MM.1S (cell line): ENCODE data around the gene KRTAP12-1.

Experiments
- DNase-seq: peaks from one replicate; pipeline ENCODE4 v3.0.0-alpha.2; 2015
- H2AFZ ChIP-seq: fragments of 300-600 bp; sonication (generic); 2 replicates; pipeline ENCODE4 v1.6.0; 2016; ENCODE audit warnings: antibody characterized with exemption, low read length
- H3F3A ChIP-seq: fragments of 300-600 bp; sonication (generic); 2 replicates; pipeline ENCODE4 v1.6.1; 2016; ENCODE audit warnings: mild to moderate bottlenecking, antibody characterized with exemption, low read length, moderate library complexity, mixed read lengths; ENCODE audit not compliant: insufficient read depth
- H3K27ac ChIP-seq: fragments of 300-600 bp; sonication (generic); 2 replicates; pipeline ENCODE4 v1.5.1; 2016; ENCODE audit warnings: mild to moderate bottlenecking, low read length
- H3K27me3 ChIP-seq: fragments of 300-600 bp; sonication (generic); replicated peaks from 2 replicates; pipeline ENCODE4 v1.6.0; 2016; ENCODE audit warnings: low read length; ENCODE audit not compliant: insufficient read depth
- H3K36me3 ChIP-seq: fragments of 300-600 bp; sonication (generic); replicated peaks from 2 replicates; pipeline ENCODE4 v1.6.1; 2016; ENCODE audit warnings: mild to moderate bottlenecking, low read length, mixed read lengths; ENCODE audit not compliant: insufficient read depth
- H3K4me1 ChIP-seq: fragments of 300-600 bp; sonication (generic); 2 replicates; pipeline ENCODE4 v1.6.1; 2016; ENCODE audit warnings: low read length, mixed read lengths
- H3K4me2 ChIP-seq: fragments of 300-600 bp; sonication (generic); 2 replicates; pipeline ENCODE4 v1.6.0; 2016; ENCODE audit warnings: low read depth, low read length
- H3K4me3 ChIP-seq: fragments of 300-600 bp; sonication (generic); 2 replicates; pipeline ENCODE4 v1.5.1; 2016; ENCODE audit warnings: low read length, mixed read lengths
- H3K79me2 ChIP-seq: fragments of 300-600 bp; sonication (generic); 2 replicates; pipeline ENCODE4 v1.6.1; 2016; ENCODE audit warnings: mixed run types, low read length, mixed read lengths
- H3K9ac ChIP-seq: fragments of 300-600 bp; sonication (generic); 2 replicates; pipeline ENCODE4 v1.6.1; 2016; ENCODE audit warnings: low read length, mixed read lengths
- H3K9me2 ChIP-seq: fragments of 300-600 bp; sonication (generic); replicated peaks from 2 replicates; pipeline ENCODE4 v1.6.1; 2016; ENCODE audit warnings: mild to moderate bottlenecking, low read length, mixed read lengths; ENCODE audit not compliant: insufficient read depth
- H3K9me3 ChIP-seq: fragments of 300-600 bp; sonication (generic); replicated peaks from 2 replicates; pipeline ENCODE4 v1.6.1; 2016; ENCODE audit warnings: mild to moderate bottlenecking, low read length, mixed read lengths; ENCODE audit not compliant: insufficient read depth
- H4K20me1 ChIP-seq: fragments of 300-600 bp; sonication (generic); 2 replicates; pipeline ENCODE4 v1.6.1; 2016; ENCODE audit warnings: mild to moderate bottlenecking, low read length, moderate library complexity, mixed read lengths; ENCODE audit not compliant: insufficient read depth
- CTCF ChIP-seq: fragments of 300-600 bp; sonication (generic); IDR thresholded peaks from 2 replicates; pipeline ENCODE4 v1.5.1; 2016; ENCODE audit warnings: antibody characterized with exemption, low read length, mixed read lengths
- EZH2 ChIP-seq: fragments of 300-600 bp; sonication (generic); optimal IDR thresholded peaks from 2 replicates; pipeline ENCODE3; 2017; ENCODE audit warnings: low read depth, mild to moderate bottlenecking, antibody characterized with exemption, low read length, mixed read lengths
- EZH2phosphoT487 ChIP-seq: fragments of 300-600 bp; sonication (generic); IDR thresholded peaks from 2 replicates; pipeline ENCODE4 v1.6.1; 2018; ENCODE audit warnings: antibody characterized with exemption, low read length

Gene KRTAP12-1

DNA sequence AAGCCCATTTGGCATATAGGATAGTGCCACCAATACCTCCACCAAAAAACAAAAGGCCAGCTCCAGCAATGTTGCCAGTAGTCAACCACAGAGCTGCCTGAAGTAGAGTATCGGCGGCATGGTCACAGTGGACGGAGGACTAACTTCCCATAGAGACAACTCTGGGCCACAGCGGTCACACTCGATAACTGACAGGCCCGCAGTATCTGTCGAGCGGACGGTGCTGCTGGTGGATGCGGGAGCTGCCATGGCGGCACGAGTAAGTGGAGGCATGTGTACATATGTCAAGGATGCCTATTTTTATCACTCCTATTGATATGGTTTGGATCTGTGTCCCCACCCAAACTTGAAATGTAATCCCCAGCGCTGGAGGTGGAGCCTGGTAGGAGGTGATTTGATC is 4.1 kb downstream of the KRTAP12-1 start:
- Histone ChIP-seq H3K27ac (no peak overlapping the region), H3K9me3 (no peaks in the 10 kb centered on the region), H3K4me3 (no peak overlapping the region), H3K27me3 (peaks cover 100% of the 10 kb centered on the region), H3K4me1 (no peaks in the 10 kb centered on the region), H3K79me2 (no peaks in the 10 kb centered on the region), H3K9ac (no peak overlapping the region), H3F3A (no peaks in the 10 kb centered on the region), H3K9me2 (no peaks in the 10 kb centered on the region), H4K20me1 (no peaks in the 10 kb centered on the region), H3K4me2 (no peak overlapping the region), H3K36me3 (no peaks in the 10 kb centered on the region), H2AFZ (no peak overlapping the region)
- TF ChIP-seq EZH2 (no peak), CTCF (no peak), EZH2phosphoT487 (no peak)
- no peak for DNase-seq

DNA sequence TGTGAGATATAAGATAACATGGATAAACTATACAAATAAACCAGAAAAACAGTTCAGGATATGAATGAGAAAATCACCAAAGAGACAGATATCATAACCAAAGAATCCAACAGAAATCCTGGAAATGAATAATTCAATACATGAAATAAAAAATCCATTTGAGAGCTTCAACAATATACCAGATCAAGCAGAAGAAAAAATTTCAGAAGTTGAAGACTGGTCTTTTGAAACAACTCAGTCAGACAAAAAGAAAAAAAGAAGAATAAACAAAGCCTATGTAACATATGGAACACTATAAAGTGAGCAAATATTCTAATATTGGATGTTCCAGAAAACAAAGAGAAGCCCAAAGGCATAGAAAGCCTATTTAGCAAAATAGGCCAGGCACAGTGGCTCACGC is 10.1 kb downstream of the KRTAP12-1 start:
- no peaks in the 10 kb centered on the region for H3K4me1 ChIP-seq
- H3K36me3 ChIP-seq, result no peaks in the 10 kb centered on the region
- H2AFZ ChIP-seq, result no peak overlapping the region
- H3K79me2 ChIP-seq, result no peaks in the 10 kb centered on the region
- no peak overlapping the region for H3K27ac ChIP-seq
- no peak overlapping the region for H3K9ac ChIP-seq
- no peaks in the 10 kb centered on the region for H3K9me3 ChIP-seq
- H3F3A ChIP-seq, result no peaks in the 10 kb centered on the region
- H4K20me1 ChIP-seq, result no peaks in the 10 kb centered on the region
- peaks cover 97% of the 10 kb centered on the region for H3K27me3 ChIP-seq
- H3K4me2 ChIP-seq, result no peak overlapping the region
- no peak for TF ChIP-seq CTCF
- no peak for TF ChIP-seq EZH2
- no peak for TF ChIP-seq EZH2phosphoT487
- H3K9me2 ChIP-seq, result no peaks in the 10 kb centered on the region
- H3K4me3 ChIP-seq, result no peak overlapping the region
- no peak for DNase-seq

- H3K9ac ChIP-seq, result no peak overlapping the region
- no peaks in the 10 kb centered on the region for H4K20me1 ChIP-seq
- no peak overlapping the region for H3K4me2 ChIP-seq
- no peaks in the 10 kb centered on the region for H3K36me3 ChIP-seq
- H3K9me3 ChIP-seq, result no peaks in the 10 kb centered on the region
- H3K79me2 ChIP-seq, result no peaks in the 10 kb centered on the region
- H3K4me1 ChIP-seq, result no peaks in the 10 kb centered on the region
- no peak for DNase-seq
- H3K27me3 ChIP-seq, result peaks cover 92% of the 10 kb centered on the region
- no peak overlapping the region for H3K4me3 ChIP-seq
- no peak overlapping the region for H2AFZ ChIP-seq
- H3F3A ChIP-seq, result no peaks in the 10 kb centered on the region
- H3K27ac ChIP-seq, result no peak overlapping the region
- TF ChIP-seq CTCF (no peak), EZH2 (no peak), EZH2phosphoT487 (no peak)
- no peaks in the 10 kb centered on the region for H3K9me2 ChIP-seq
Observed at GRCh38 chr21:44670642-44671432, 11.1 kb downstream of the KRTAP12-1 start.
